Activated T-cell treated with anti-CD3 and anti-CD28 coated beads, Interleukin-2, amount 50 U/mL, for 24 hours (primary cell): Measurements from ENCODE around the gene CCNG1.
A peak's percentile ranks its signal among the peaks of the same experiment; 100 is the strongest.
"Not testable (repeated sequence)": the region's sequence is repeated elsewhere in the genome, so short reads cannot be mapped to it uniquely, and the experiment has no call there.

Experiments used
- DNase-seq: peaks from one replicate; pipeline ENCODE4 v3.0.0-alpha.2; 2020
- H3K27ac Mint-ChIP-seq: 2 replicates; pipeline ENCODE4 v1.8.0; 2020; ENCODE audit warnings: mild to moderate bottlenecking, mixed read lengths
- H3K27me3 Mint-ChIP-seq: 2 replicates; pipeline ENCODE4 v1.8.0; 2020; ENCODE audit warnings: mixed read lengths
- H3K36me3 Mint-ChIP-seq: 2 replicates; pipeline ENCODE4 v1.8.0; 2020; ENCODE audit warnings: low read depth, mixed read lengths
- H3K4me1 Mint-ChIP-seq: 2 replicates; pipeline ENCODE4 v1.8.0; 2020; ENCODE audit warnings: low read depth, mixed read lengths
- H3K4me3 Mint-ChIP-seq: 2 replicates; pipeline ENCODE4 v1.8.0; 2020; ENCODE audit warnings: mild to moderate bottlenecking, moderate library complexity, mixed read lengths
- H3K9me3 Mint-ChIP-seq: 2 replicates; pipeline ENCODE4 v1.8.0; 2020; ENCODE audit warnings: mixed read lengths

CCNG1 gene

GRCh38 chr5:163426128-163426527 lies 11.3 kb upstream of the CCNG1 start:
- H3K4me1 Mint-ChIP-seq, H3K9me3 Mint-ChIP-seq, H3K27me3 Mint-ChIP-seq, DNase-seq, H3K27ac Mint-ChIP-seq, H3K36me3 Mint-ChIP-seq, H3K4me3 Mint-ChIP-seq: not testable (repeated sequence)

- H3K4me1 Mint-ChIP-seq = peaks cover 14% of the 10 kb centered on the region
- no peak overlapping the region for H3K4me3 Mint-ChIP-seq
- no peaks in the 10 kb centered on the region for H3K27me3 Mint-ChIP-seq
- DNase-seq = no peak
- H3K36me3 Mint-ChIP-seq = peaks cover 1% of the 10 kb centered on the region
- no peak overlapping the region for H3K27ac Mint-ChIP-seq
- no peaks in the 10 kb centered on the region for H3K9me3 Mint-ChIP-seq
Measured at GRCh38 chr5:163432544-163432943, 4.9 kb upstream of the CCNG1 start.

- DNase-seq = no peak
- H3K36me3 Mint-ChIP-seq = peaks cover 8% of the 10 kb centered on the region
- no peaks in the 10 kb centered on the region for H3K27me3 Mint-ChIP-seq
- no peak overlapping the region for H3K27ac Mint-ChIP-seq
- H3K4me1 Mint-ChIP-seq = peaks cover 16% of the 10 kb centered on the region
- no peaks in the 10 kb centered on the region for H3K9me3 Mint-ChIP-seq
- H3K4me3 Mint-ChIP-seq = no peak overlapping the region
Measured at GRCh38 chr5:163433271-163433670, 4.1 kb upstream of the CCNG1 start.

- H3K4me1 Mint-ChIP-seq = peaks cover 28% of the 10 kb centered on the region
- H3K36me3 Mint-ChIP-seq = peaks cover 18% of the 10 kb centered on the region
- no peak overlapping the region for H3K4me3 Mint-ChIP-seq
- no peaks in the 10 kb centered on the region for H3K27me3 Mint-ChIP-seq
- no peak for DNase-seq
- H3K9me3 Mint-ChIP-seq = no peaks in the 10 kb centered on the region
- no peak overlapping the region for H3K27ac Mint-ChIP-seq
Measured at GRCh38 chr5:163434401-163434866, 3.0 kb upstream of the CCNG1 start.

GRCh38 chr5:163436515-163436914 lies 880 bp upstream of the CCNG1 start:
- H3K4me1 Mint-ChIP-seq = peaks cover 45% of the 10 kb centered on the region
- peak overlapping the region; percentile 87 for H3K4me3 Mint-ChIP-seq
- H3K36me3 Mint-ChIP-seq = peaks cover 39% of the 10 kb centered on the region
- no peaks in the 10 kb centered on the region for H3K9me3 Mint-ChIP-seq
- H3K27me3 Mint-ChIP-seq = no peaks in the 10 kb centered on the region
- no peak for DNase-seq
- H3K27ac Mint-ChIP-seq = peak overlapping the region; percentile 91

- Mint-ChIP-seq H3K4me3 (peak overlapping the region; percentile 87), H3K27me3 (no peaks in the 10 kb centered on the region), H3K27ac (peak overlapping the region; percentile 91), H3K9me3 (no peaks in the 10 kb centered on the region), H3K36me3 (peaks cover 43% of the 10 kb centered on the region), H3K4me1 (peaks cover 45% of the 10 kb centered on the region)
- no peak for DNase-seq
Measured at GRCh38 chr5:163437011-163437308, 435 bp upstream of the CCNG1 start.

- H3K36me3 Mint-ChIP-seq = peaks cover 64% of the 10 kb centered on the region
- H3K9me3 Mint-ChIP-seq = no peaks in the 10 kb centered on the region
- no peaks in the 10 kb centered on the region for H3K27me3 Mint-ChIP-seq
- H3K4me1 Mint-ChIP-seq = peaks cover 45% of the 10 kb centered on the region
- no peak for DNase-seq
- peak overlapping the region; percentile 91 for H3K27ac Mint-ChIP-seq
- H3K4me3 Mint-ChIP-seq = peak overlapping the region; percentile 87
Measured at GRCh38 chr5:163439092-163439425, 1.7 kb downstream of the CCNG1 start.

- no peaks in the 10 kb centered on the region for H3K27me3 Mint-ChIP-seq
- H3K9me3 Mint-ChIP-seq = no peaks in the 10 kb centered on the region
- H3K4me1 Mint-ChIP-seq = peaks cover 43% of the 10 kb centered on the region
- no peak for DNase-seq
- H3K27ac Mint-ChIP-seq = peak overlapping the region; percentile 59
- H3K36me3 Mint-ChIP-seq = peaks cover 82% of the 10 kb centered on the region
- no peak overlapping the region for H3K4me3 Mint-ChIP-seq
Measured at GRCh38 chr5:163440954-163441353, 3.6 kb downstream of the CCNG1 start.

GRCh38 chr5:163444526-163444925 lies 7.1 kb downstream of the CCNG1 start:
- DNase-seq = no peak
- H3K36me3 Mint-ChIP-seq = peaks cover 97% of the 10 kb centered on the region

GRCh38 chr5:163445345-163445744 lies 8.0 kb downstream of the CCNG1 start:
- Mint-ChIP-seq H3K9me3 (no peaks in the 10 kb centered on the region), H3K4me3 (no peak overlapping the region), H3K27me3 (no peaks in the 10 kb centered on the region), H3K4me1 (peaks cover 15% of the 10 kb centered on the region), H3K36me3 (peaks cover 93% of the 10 kb centered on the region), H3K27ac (no peak overlapping the region)
- no peak for DNase-seq

More at GRCh38 chr5:163444526-163444925, 7.1 kb downstream of the CCNG1 start:
- Mint-ChIP-seq H3K4me1 (peaks cover 21% of the 10 kb centered on the region), H3K27me3 (no peaks in the 10 kb centered on the region), H3K4me3 (no peak overlapping the region), H3K27ac (no peak overlapping the region), H3K9me3 (no peaks in the 10 kb centered on the region)

- peak overlapping the region; percentile 50 for H3K27ac Mint-ChIP-seq
- H3K4me3 Mint-ChIP-seq = no peak overlapping the region
- no peaks in the 10 kb centered on the region for H3K27me3 Mint-ChIP-seq
- peaks cover 93% of the 10 kb centered on the region for H3K36me3 Mint-ChIP-seq
- no peak for DNase-seq
- H3K9me3 Mint-ChIP-seq = no peaks in the 10 kb centered on the region
- H3K4me1 Mint-ChIP-seq = peaks cover 6% of the 10 kb centered on the region
Measured at GRCh38 chr5:163447191-163447590, 9.8 kb downstream of the CCNG1 start.

GRCh38 chr5:163447875-163448274 lies 10.5 kb downstream of the CCNG1 start:
- DNase-seq = no peak
- peaks cover 93% of the 10 kb centered on the region for H3K36me3 Mint-ChIP-seq
- H3K4me3 Mint-ChIP-seq = no peak overlapping the region
- H3K4me1 Mint-ChIP-seq = peaks cover 6% of the 10 kb centered on the region
- no peaks in the 10 kb centered on the region for H3K9me3 Mint-ChIP-seq
- H3K27ac Mint-ChIP-seq = no peak overlapping the region
- no peaks in the 10 kb centered on the region for H3K27me3 Mint-ChIP-seq

GRCh38 chr5:163448491-163448890 lies 11.1 kb downstream of the CCNG1 start:
- no peaks in the 10 kb centered on the region for H3K9me3 Mint-ChIP-seq
- H3K27me3 Mint-ChIP-seq = no peaks in the 10 kb centered on the region
- H3K27ac Mint-ChIP-seq = peak overlapping the region; percentile 24
- no peak overlapping the region for H3K4me3 Mint-ChIP-seq
- peaks cover 6% of the 10 kb centered on the region for H3K4me1 Mint-ChIP-seq
- DNase-seq = no peak
- H3K36me3 Mint-ChIP-seq = peaks cover 91% of the 10 kb centered on the region

- Mint-ChIP-seq H3K9me3 (no peaks in the 10 kb centered on the region), H3K36me3 (peaks cover 89% of the 10 kb centered on the region), H3K4me3 (no peak overlapping the region)
Measured at GRCh38 chr5:163451489-163451888, 14.1 kb downstream of the CCNG1 start.

GRCh38 chr5:163453705-163454104 lies 16.3 kb downstream of the CCNG1 start:
- H3K9me3 Mint-ChIP-seq = no peaks in the 10 kb centered on the region
- DNase-seq = no peak
- H3K27ac Mint-ChIP-seq = no peak overlapping the region
- peaks cover 24% of the 10 kb centered on the region for H3K4me1 Mint-ChIP-seq
- no peak overlapping the region for H3K4me3 Mint-ChIP-seq
- H3K27me3 Mint-ChIP-seq = no peaks in the 10 kb centered on the region
- H3K36me3 Mint-ChIP-seq = peaks cover 78% of the 10 kb centered on the region

More at GRCh38 chr5:163451489-163451888, 14.1 kb downstream of the CCNG1 start:
- peaks cover 16% of the 10 kb centered on the region for H3K4me1 Mint-ChIP-seq
- H3K27ac Mint-ChIP-seq = no peak overlapping the region
- no peaks in the 10 kb centered on the region for H3K27me3 Mint-ChIP-seq
- DNase-seq = no peak

- H3K27me3 Mint-ChIP-seq, H3K9me3 Mint-ChIP-seq, DNase-seq, H3K4me3 Mint-ChIP-seq: not testable (repeated sequence)
- peaks cover 79% of the 10 kb centered on the region for H3K36me3 Mint-ChIP-seq
- H3K27ac Mint-ChIP-seq = peak overlapping the region; percentile 45
- peaks cover 27% of the 10 kb centered on the region for H3K4me1 Mint-ChIP-seq
Measured at GRCh38 chr5:163455406-163455805, 18.0 kb downstream of the CCNG1 start.
